ENCODE data around the gene CFAP65.
A peak's percentile ranks its signal among the peaks of the same experiment; 100 is the strongest.

Gene CFAP65

DNA sequence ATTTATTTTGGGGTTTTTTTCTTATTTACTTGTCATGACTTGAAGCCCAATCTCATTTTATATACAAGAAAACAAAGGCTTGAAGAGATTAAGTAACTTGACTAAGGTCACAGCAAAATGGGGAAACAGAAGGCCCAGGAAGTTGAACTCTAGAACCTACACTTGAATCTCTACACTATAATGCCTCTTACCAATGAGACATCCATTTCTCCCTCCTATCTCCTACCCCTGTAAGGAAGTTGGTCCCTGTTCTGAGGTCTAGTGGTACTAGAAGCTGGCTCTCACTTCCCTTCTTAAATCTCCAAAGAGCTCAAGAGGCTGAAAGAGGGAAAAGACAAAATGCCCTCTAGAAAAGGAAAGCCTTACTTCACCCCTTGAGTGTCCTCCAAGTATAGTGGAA is 44.9 kb upstream of the CFAP65 start:
- no peak for TF ChIP-seq CTCF (IDR thresholded peaks at IDR 0.05; ENCODE audit: low read depth, low read length)
- no peak overlapping the region for H3K4me3 ChIP-seq (ENCODE audit: low read depth, low read length)
- in situ Hi-C loops (cut with HindIII; ENCODE audit: low sequenced_read_pairs): no loop called here
- no peak for DNase-seq (ENCODE audit: low read depth, low spot score)

GRCh38 chr2:219084791-219085190 is 43.5 kb upstream of the CFAP65 start:
- no peak for DNase-seq (ENCODE audit: low read depth, low spot score)
- in situ Hi-C loops (cut with HindIII; ENCODE audit: low sequenced_read_pairs): no loop called here
- no peak overlapping the region for H3K4me3 ChIP-seq (ENCODE audit: low read depth, low read length)
- TF ChIP-seq CTCF (IDR thresholded peaks at IDR 0.05; ENCODE audit: low read depth, low read length): no peak

DNA sequence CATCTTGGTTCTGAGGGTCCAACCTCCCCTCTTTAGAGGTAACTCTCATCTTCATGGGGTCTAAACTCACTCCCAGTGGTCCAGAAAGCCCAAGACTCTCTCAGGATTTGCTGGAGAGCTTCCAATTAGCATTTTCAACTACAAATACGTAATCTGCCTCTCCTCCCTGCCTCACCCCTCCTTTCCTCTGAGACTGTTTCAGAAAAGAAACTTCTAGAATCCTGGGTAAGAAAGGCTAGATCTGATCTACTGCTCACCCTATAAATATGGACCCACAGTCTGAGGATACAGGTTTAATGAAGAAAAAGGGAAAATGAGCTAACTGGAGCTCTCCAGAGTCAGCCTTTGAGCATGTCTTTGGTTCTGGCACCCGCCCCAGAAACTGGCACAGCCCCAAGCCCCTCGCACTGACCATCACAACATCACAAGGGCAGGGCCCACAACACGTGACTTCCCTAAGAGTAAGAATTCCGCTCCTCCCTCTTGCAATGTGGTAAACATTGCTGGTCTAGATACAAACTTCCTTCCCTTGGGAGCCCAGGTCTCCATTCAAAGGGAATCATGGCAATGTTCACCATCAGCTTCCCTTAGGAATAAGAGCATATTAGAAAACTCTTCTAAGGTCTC is 41.1 kb upstream of the CFAP65 start:
- no peak for DNase-seq (ENCODE audit: low read depth, low spot score)
- no peak for TF ChIP-seq CTCF (IDR thresholded peaks at IDR 0.05; ENCODE audit: low read depth, low read length)
- H3K4me3 ChIP-seq (ENCODE audit: low read depth, low read length): no peak overlapping the region
- in situ Hi-C loops (cut with HindIII; ENCODE audit: low sequenced_read_pairs): no loop called here

DNA sequence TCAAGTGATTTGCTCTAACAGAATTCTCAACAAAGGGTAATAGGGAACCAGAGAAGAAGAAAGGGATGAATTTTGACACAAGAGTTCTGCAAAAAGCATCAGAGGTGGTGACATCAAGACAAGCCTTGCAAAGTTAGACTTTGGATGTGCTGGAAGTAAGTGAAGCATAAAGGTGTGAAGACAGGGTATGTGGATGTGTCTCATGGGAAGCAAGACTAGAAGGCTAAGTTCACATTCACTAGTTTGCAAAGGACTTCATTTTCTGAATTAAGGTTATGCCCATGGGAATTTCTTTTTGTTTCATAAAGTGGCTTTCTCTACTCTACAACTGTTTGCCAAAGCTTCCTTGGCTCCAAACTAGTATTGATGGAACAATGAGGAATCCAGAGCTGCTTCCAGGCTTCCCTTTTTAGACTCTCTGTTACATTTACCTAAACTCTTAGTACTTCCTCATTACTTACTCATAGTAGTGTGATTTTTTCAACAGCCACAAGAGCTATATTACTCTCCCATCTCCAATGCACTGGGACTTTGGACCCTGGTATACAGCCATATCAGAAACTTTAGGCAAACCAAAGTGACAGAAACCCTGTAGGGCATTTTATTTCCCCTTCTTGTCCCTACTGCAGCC is 40.5 kb upstream of the CFAP65 start:
- in situ Hi-C loops (cut with HindIII; ENCODE audit: low sequenced_read_pairs): no loop called here
- no peak overlapping the region for H3K4me3 ChIP-seq (ENCODE audit: low read depth, low read length)
- no peak for TF ChIP-seq CTCF (IDR thresholded peaks at IDR 0.05; ENCODE audit: low read depth, low read length)
- no peak for DNase-seq (ENCODE audit: low read depth, low spot score)

GRCh38 chr2:219081096-219081495 is 39.8 kb upstream of the CFAP65 start:
- DNase-seq (ENCODE audit: low read depth, low spot score): no peak
- no peak for TF ChIP-seq CTCF (IDR thresholded peaks at IDR 0.05; ENCODE audit: low read depth, low read length)
- no peak overlapping the region for H3K4me3 ChIP-seq (ENCODE audit: low read depth, low read length)
- in situ Hi-C loops (cut with HindIII; ENCODE audit: low sequenced_read_pairs): no loop called here

- DNase-seq (ENCODE audit: low read depth, low spot score): peak; percentile 27
- TF ChIP-seq CTCF (IDR thresholded peaks at IDR 0.05; ENCODE audit: low read depth, low read length): no peak
These were observed 38.1 kb upstream of the CFAP65 start for GRCh38 chr2:219079417-219079816.

More at GRCh38 chr2:219079417-219079816, 38.1 kb upstream of the CFAP65 start:
- H3K4me3 ChIP-seq (ENCODE audit: low read depth, low read length): no peak overlapping the region
- in situ Hi-C loops (cut with HindIII; ENCODE audit: low sequenced_read_pairs): no loop called here

Data from astrocyte of the spinal cord (primary cell).